ENCODE measurements around the gene ROGDI. TPM values are rescaled to one million over a fixed set of nuclear protein-coding genes. Genes with fewer than 3 reads are reported as not detected.

The ROGDI gene
- total and polyA plus RNA-seq, 2 of the 13 experiments (the other 11 are each of a cell fraction or from before 2014, with no cell fraction given) = 19.2 to 42.1 TPM

DNA sequence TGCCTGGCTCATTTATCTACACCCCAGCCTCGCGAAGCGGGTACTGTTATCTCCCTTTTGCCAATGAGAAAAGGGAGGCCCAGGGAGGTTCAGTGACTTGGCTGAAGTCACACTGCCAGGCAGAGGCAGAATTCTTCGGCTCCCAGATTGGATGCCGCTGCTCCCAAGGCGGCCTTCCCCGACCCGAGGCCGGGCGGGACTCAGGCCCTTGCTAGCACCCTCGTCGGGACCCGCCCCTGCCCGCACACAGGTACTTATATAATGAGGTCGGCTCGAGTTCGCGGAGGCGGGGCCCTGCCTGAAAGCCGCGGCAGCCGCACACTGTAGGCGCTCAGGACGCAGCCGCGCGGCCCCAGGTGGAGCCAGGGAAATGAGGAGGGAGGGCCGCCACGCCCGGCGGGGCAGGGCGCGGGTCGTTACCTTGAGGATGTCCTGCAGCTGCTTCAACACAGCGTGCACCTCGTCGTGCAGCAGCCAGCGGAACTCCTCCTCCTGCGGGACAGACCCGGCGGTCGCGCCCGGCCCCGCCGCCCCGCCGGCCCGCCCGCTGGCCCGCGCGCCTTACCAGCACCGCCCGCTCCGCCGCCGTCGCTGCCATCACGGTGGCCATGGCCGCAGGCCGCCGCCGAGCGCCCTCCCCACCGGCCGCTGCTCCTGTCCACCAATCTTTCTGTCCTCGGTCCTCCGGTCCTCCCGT is at the start of gene ROGDI (continued):
- TF ChIP-seq ZNF225 (CRISPR knock-in tag; IDR thresholded peaks at IDR 0.05) (no peak), GLI4 (CRISPR knock-in tag; IDR thresholded peaks at IDR 0.05; ENCODE audit: borderline replicate concordance) (peak; percentile 56; the same call in 1 of the 2 replicates), ZNF432 (CRISPR knock-in tag; IDR thresholded peaks at IDR 0.05; ENCODE audit: borderline replicate concordance) (no peak), NCOA1 (CRISPR knock-in tag; IDR thresholded peaks at IDR 0.05) (no peak), ZNF451 (CRISPR knock-in tag; IDR thresholded peaks at IDR 0.05) (no peak), TAF15 (IDR thresholded peaks at IDR 0.05; ENCODE audit: low read depth, low read length, poor library complexity, severe bottlenecking) (no peak), ZFY (CRISPR knock-in tag; IDR thresholded peaks at IDR 0.05) (peak; percentile 70), DNMT1 (CRISPR knock-in tag; IDR thresholded peaks at IDR 0.05) (peak; percentile 24; the same call in 1 of the 2 replicates), ZFYVE20 (CRISPR knock-in tag; IDR thresholded peaks at IDR 0.05; ENCODE audit: borderline replicate concordance, low read depth) (no peak), ARNT (IDR thresholded peaks at IDR 0.05) (no peak), RBM39 (IDR thresholded peaks at IDR 0.05; ENCODE audit: low read depth, low read length, poor library complexity, severe bottlenecking) (no peak), ZNF136 (CRISPR knock-in tag; IDR thresholded peaks at IDR 0.05; ENCODE audit: low read depth) (no peak), BORCS8-MEF2B (CRISPR knock-in tag; IDR thresholded peaks at IDR 0.05) (no peak), ZNF615 (CRISPR knock-in tag; IDR thresholded peaks at IDR 0.05; ENCODE audit: borderline replicate concordance) (0 out of 2 replicates have a peak, but pooled peaks have one; percentile 30), ZNF7 (CRISPR knock-in tag; IDR thresholded peaks at IDR 0.05) (no peak), SUZ12 (IDR thresholded peaks at IDR 0.05; ENCODE audit: low read depth, low read length) (no peak), HNF4A (CRISPR knock-in tag; IDR thresholded peaks at IDR 0.05) (no peak), FOXK1 (CRISPR knock-in tag; IDR thresholded peaks at IDR 0.05; ENCODE audit: borderline replicate concordance, low read depth) (no peak), TCF7L2 (IDR thresholded peaks at IDR 0.05; ENCODE audit: low read depth, low read length) (no peak), REXO4 (CRISPR knock-in tag; IDR thresholded peaks at IDR 0.05; ENCODE audit: borderline replicate concordance) (no peak), ZNF784 (CRISPR knock-in tag; IDR thresholded peaks at IDR 0.05; ENCODE audit: borderline replicate concordance) (no peak; the same call in 1 of the 2 replicates), NFYC (CRISPR knock-in tag; IDR thresholded peaks at IDR 0.05) (no peak), NR2F1 (CRISPR knock-in tag; IDR thresholded peaks at IDR 0.05) (peak in 1 of 2 experiments; percentile 36; a peak in 1 of 4 replicates), MAFG (CRISPR knock-in tag; IDR thresholded peaks at IDR 0.05) (no peak), RBFOX2 (IDR thresholded peaks at IDR 0.05; ENCODE audit: low read depth, low read length) (peak; percentile 30), EP300 (IDR thresholded peaks at IDR 0.05; ENCODE audit: low read depth in 2 of 2, low read length in 2 of 2) (no peak), EP300 (CRISPR knock-in tag; IDR thresholded peaks at IDR 0.05; ENCODE audit: borderline replicate concordance) (no peak), POLR2AphosphoS2 (IDR thresholded peaks at IDR 0.05; ENCODE audit: low read depth, low read length) (no peak), SYNCRIP (IDR thresholded peaks at IDR 0.05; ENCODE audit: insufficient read depth, low read depth, low read length) (no peak)
- TF ChIP-seq, protein P1, sequence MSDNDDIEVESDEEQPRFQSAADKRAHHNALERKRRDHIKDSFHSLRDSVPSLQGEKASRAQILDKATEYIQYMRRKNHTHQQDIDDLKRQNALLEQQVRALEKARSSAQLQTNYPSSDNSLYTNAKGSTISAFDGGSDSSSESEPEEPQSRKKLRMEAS (IDR thresholded peaks at IDR 0.05) = peak; percentile 62; the same call in 1 of the 2 replicates
- TF ChIP-seq, protein P2, sequence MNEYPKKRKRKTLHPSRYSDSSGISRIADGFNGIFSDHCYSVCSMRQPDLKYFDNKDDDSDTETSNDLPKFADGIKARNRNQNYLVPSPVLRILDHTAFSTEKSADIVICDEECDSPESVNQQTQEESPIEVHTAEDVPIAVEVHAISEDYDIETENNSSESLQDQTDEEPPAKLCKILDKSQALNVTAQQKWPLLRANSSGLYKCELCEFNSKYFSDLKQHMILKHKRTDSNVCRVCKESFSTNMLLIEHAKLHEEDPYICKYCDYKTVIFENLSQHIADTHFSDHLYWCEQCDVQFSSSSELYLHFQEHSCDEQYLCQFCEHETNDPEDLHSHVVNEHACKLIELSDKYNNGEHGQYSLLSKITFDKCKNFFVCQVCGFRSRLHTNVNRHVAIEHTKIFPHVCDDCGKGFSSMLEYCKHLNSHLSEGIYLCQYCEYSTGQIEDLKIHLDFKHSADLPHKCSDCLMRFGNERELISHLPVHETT (CRISPR knock-in tag; conservative IDR thresholded peaks at IDR 0.05) = no peak; the same call in 1 of the 2 replicates
